K562 (cell line): Measurements from ENCODE around the gene WHAMM. TPM values are rescaled to one million over a fixed set of nuclear protein-coding genes. Genes with fewer than 3 reads are reported as not detected.

Experiments used
- CBX1 ChIP-seq: sonication (generic); IDR thresholded peaks from 2 replicates; pipeline ENCODE4 v1.6.1; 2016; ENCODE audit warnings: antibody characterized with exemption, low read depth, mild to moderate bottlenecking
- RAD21 ChIP-seq, 2 experiments: fragments of 250-450 bp in 1 of 2; fragments of 450-650 bp in 1 of 2; sonication (Bioruptor Pico) in 1 of 2; formaldehyde crosslinking in 1 of 2; IDR thresholded peaks in 1 of 2; conservative IDR thresholded peaks in 1 of 2; 2 replicates each; pipeline versions ENCODE4 v1.4.0 to v1.8.0; 2020 to 2022; ENCODE audit warnings: mild to moderate bottlenecking in 2 of 2, moderate library complexity in 1 of 2
- STAT5B ChIP-seq: fragments of 250-450 bp; sonication (Bioruptor Pico); IDR thresholded peaks from 2 replicates; pipeline ENCODE4 v1.8.0; 2021; ENCODE audit warnings: mild to moderate bottlenecking, inconsistent platforms
- ZNF133 ChIP-seq: fragments of 250-450 bp; sonication (Bioruptor Pico); IDR thresholded peaks from 2 replicates; pipeline ENCODE4 v1.4.0; 2020; ENCODE audit warnings: mild to moderate bottlenecking
- polyA plus RNA-seq, 8 experiments: library from polyadenylated mRNA; depleted of rRNA in 4 of 8; stranded (reverse) in 5 of 8; unstranded in 3 of 8; fragments of >200 nt; fragmentation: Nextera tagmentation in 2 of 8; fragmentation: Illumina TruSeq in 1 of 8; extraction: Ambion mirVana in 2 of 8; extraction: Trizol in 1 of 8; gene quantifications; 2 replicates each; pipeline versions ENCODE4 v1.2.1 to v1.2.3, GENCODE V29; 2011 to 2014; ENCODE audit warnings: inconsistent platforms in 1 of 8, missing spikeins in 1 of 8
- total RNA-seq, 7 experiments: library from RNA; depleted of rRNA in 6 of 7; stranded (reverse); fragments of >200 nt in 6 of 7; fragmentation: Illumina TruSeq in 2 of 7; extraction: Trizol in 2 of 7; gene quantifications; 2 replicates each; pipeline versions ENCODE4 v1.2.1 to v1.2.3, GENCODE V29; 2011 to 2021; ENCODE audit warnings: low replicate concordance in 1 of 7
- TF ChIP-seq, protein P1 (sequence below), 2 experiments: fragments of 450-650 bp in 1 of 2; sonication (generic) in 1 of 2; formaldehyde crosslinking in 1 of 2; IDR thresholded peaks in 1 of 2; conservative IDR thresholded peaks in 1 of 2; 2 replicates each; pipeline versions ENCODE4 v1.6.1 to v1.8.1; 2016 to 2023; ENCODE audit warnings: mild to moderate bottlenecking in 2 of 2, moderate library complexity in 2 of 2, inconsistent platforms in 1 of 2, missing genetic modification reagents in 1 of 2
- TF ChIP-seq, protein P2 (sequence below): sonication (generic); formaldehyde crosslinking; IDR thresholded peaks from 2 replicates; pipeline ENCODE4 v1.8.0; 2022; ENCODE audit warnings: mild to moderate bottlenecking, missing genetic modification reagents
- TF ChIP-seq, protein P3 (sequence below): fragments of 250-450 bp; sonication (Bioruptor Pico); IDR thresholded peaks from 2 replicates; pipeline ENCODE4 v1.8.0; 2021; ENCODE audit warnings: moderate library complexity, mild to moderate bottlenecking, inconsistent platforms
- TF ChIP-seq, protein P4 (sequence below): IDR thresholded peaks from 3 replicates; pipeline ENCODE4 v1.6.1; 2011; ENCODE audit warnings: borderline replicate concordance, mild to moderate bottlenecking; ENCODE audit not compliant: insufficient read length, insufficient read depth
- TF ChIP-seq, protein P5 (sequence below): fragments of 200-600 bp; sonication (generic); IDR thresholded peaks from one replicate; pipeline ENCODE4 v1.6.1; 2012; ENCODE audit warnings: mild to moderate bottlenecking, low read depth, low read length, inconsistent platforms

The WHAMM gene
- total and polyA plus RNA-seq, 9 of the 15 experiments (the other 6 are each of a cell fraction or from before 2014, with no cell fraction given): 2.0 to 4.8 (median 3.6) TPM

DNA sequence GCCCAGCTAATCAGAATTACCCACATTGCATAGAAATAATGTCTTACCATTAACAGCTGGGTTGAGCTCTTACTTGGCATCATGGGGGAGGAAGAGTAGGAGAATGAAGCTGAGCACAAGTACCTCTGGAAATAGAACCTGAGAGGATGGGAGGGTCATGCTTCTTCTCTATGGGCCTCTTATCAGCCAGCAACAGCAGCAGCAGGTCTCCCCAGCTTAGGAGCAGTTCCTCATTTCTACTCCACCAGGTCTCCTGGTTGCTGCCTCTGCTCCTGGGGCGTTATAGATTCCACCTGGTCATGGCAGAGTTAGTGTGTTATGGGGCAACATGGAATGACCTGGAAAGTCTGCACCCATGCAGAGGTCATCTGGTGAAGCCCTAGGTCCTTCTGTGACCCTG lies 6.9 kb upstream of the WHAMM start (continued):
- no peak for TF ChIP-seq RAD21 (CRISPR knock-in tag; conservative IDR thresholded peaks at IDR 0.05 in 1 of 2, IDR thresholded peaks at IDR 0.05 in 1 of 2)
- no peak for TF ChIP-seq CBX1
- TF ChIP-seq, protein P1, sequence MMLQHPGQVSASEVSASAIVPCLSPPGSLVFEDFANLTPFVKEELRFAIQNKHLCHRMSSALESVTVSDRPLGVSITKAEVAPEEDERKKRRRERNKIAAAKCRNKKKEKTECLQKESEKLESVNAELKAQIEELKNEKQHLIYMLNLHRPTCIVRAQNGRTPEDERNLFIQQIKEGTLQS (IDR thresholded peaks at IDR 0.05): no peak
- TF ChIP-seq, protein P1 (CRISPR knock-in tag; conservative IDR thresholded peaks at IDR 0.05): peak; percentile 63; the same call in 1 of the 2 replicates
- TF ChIP-seq, protein P2, sequence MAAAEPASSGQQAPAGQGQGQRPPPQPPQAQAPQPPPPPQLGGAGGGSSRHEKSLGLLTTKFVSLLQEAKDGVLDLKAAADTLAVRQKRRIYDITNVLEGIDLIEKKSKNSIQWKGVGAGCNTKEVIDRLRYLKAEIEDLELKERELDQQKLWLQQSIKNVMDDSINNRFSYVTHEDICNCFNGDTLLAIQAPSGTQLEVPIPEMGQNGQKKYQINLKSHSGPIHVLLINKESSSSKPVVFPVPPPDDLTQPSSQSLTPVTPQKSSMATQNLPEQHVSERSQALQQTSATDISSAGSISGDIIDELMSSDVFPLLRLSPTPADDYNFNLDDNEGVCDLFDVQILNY (CRISPR knock-in tag): no peak
- TF ChIP-seq, protein P3, sequence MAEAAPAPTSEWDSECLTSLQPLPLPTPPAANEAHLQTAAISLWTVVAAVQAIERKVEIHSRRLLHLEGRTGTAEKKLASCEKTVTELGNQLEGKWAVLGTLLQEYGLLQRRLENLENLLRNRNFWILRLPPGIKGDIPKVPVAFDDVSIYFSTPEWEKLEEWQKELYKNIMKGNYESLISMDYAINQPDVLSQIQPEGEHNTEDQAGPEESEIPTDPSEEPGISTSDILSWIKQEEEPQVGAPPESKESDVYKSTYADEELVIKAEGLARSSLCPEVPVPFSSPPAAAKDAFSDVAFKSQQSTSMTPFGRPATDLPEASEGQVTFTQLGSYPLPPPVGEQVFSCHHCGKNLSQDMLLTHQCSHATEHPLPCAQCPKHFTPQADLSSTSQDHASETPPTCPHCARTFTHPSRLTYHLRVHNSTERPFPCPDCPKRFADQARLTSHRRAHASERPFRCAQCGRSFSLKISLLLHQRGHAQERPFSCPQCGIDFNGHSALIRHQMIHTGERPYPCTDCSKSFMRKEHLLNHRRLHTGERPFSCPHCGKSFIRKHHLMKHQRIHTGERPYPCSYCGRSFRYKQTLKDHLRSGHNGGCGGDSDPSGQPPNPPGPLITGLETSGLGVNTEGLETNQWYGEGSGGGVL (CRISPR knock-in tag): no peak
- TF ChIP-seq, protein P4, sequence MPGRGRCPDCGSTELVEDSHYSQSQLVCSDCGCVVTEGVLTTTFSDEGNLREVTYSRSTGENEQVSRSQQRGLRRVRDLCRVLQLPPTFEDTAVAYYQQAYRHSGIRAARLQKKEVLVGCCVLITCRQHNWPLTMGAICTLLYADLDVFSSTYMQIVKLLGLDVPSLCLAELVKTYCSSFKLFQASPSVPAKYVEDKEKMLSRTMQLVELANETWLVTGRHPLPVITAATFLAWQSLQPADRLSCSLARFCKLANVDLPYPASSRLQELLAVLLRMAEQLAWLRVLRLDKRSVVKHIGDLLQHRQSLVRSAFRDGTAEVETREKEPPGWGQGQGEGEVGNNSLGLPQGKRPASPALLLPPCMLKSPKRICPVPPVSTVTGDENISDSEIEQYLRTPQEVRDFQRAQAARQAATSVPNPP: no peak
- TF ChIP-seq ZNF133 (CRISPR knock-in tag): no peak
- no peak for TF ChIP-seq STAT5B
- TF ChIP-seq, protein P5, sequence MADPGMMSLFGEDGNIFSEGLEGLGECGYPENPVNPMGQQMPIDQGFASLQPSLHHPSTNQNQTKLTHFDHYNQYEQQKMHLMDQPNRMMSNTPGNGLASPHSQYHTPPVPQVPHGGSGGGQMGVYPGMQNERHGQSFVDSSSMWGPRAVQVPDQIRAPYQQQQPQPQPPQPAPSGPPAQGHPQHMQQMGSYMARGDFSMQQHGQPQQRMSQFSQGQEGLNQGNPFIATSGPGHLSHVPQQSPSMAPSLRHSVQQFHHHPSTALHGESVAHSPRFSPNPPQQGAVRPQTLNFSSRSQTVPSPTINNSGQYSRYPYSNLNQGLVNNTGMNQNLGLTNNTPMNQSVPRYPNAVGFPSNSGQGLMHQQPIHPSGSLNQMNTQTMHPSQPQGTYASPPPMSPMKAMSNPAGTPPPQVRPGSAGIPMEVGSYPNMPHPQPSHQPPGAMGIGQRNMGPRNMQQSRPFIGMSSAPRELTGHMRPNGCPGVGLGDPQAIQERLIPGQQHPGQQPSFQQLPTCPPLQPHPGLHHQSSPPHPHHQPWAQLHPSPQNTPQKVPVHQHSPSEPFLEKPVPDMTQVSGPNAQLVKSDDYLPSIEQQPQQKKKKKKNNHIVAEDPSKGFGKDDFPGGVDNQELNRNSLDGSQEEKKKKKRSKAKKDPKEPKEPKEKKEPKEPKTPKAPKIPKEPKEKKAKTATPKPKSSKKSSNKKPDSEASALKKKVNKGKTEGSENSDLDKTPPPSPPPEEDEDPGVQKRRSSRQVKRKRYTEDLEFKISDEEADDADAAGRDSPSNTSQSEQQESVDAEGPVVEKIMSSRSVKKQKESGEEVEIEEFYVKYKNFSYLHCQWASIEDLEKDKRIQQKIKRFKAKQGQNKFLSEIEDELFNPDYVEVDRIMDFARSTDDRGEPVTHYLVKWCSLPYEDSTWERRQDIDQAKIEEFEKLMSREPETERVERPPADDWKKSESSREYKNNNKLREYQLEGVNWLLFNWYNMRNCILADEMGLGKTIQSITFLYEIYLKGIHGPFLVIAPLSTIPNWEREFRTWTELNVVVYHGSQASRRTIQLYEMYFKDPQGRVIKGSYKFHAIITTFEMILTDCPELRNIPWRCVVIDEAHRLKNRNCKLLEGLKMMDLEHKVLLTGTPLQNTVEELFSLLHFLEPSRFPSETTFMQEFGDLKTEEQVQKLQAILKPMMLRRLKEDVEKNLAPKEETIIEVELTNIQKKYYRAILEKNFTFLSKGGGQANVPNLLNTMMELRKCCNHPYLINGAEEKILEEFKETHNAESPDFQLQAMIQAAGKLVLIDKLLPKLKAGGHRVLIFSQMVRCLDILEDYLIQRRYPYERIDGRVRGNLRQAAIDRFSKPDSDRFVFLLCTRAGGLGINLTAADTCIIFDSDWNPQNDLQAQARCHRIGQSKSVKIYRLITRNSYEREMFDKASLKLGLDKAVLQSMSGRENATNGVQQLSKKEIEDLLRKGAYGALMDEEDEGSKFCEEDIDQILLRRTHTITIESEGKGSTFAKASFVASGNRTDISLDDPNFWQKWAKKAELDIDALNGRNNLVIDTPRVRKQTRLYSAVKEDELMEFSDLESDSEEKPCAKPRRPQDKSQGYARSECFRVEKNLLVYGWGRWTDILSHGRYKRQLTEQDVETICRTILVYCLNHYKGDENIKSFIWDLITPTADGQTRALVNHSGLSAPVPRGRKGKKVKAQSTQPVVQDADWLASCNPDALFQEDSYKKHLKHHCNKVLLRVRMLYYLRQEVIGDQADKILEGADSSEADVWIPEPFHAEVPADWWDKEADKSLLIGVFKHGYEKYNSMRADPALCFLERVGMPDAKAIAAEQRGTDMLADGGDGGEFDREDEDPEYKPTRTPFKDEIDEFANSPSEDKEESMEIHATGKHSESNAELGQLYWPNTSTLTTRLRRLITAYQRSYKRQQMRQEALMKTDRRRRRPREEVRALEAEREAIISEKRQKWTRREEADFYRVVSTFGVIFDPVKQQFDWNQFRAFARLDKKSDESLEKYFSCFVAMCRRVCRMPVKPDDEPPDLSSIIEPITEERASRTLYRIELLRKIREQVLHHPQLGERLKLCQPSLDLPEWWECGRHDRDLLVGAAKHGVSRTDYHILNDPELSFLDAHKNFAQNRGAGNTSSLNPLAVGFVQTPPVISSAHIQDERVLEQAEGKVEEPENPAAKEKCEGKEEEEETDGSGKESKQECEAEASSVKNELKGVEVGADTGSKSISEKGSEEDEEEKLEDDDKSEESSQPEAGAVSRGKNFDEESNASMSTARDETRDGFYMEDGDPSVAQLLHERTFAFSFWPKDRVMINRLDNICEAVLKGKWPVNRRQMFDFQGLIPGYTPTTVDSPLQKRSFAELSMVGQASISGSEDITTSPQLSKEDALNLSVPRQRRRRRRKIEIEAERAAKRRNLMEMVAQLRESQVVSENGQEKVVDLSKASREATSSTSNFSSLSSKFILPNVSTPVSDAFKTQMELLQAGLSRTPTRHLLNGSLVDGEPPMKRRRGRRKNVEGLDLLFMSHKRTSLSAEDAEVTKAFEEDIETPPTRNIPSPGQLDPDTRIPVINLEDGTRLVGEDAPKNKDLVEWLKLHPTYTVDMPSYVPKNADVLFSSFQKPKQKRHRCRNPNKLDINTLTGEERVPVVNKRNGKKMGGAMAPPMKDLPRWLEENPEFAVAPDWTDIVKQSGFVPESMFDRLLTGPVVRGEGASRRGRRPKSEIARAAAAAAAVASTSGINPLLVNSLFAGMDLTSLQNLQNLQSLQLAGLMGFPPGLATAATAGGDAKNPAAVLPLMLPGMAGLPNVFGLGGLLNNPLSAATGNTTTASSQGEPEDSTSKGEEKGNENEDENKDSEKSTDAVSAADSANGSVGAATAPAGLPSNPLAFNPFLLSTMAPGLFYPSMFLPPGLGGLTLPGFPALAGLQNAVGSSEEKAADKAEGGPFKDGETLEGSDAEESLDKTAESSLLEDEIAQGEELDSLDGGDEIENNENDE: no peak
